Measurements from ENCODE around the gene UBL4A.

DNA sequence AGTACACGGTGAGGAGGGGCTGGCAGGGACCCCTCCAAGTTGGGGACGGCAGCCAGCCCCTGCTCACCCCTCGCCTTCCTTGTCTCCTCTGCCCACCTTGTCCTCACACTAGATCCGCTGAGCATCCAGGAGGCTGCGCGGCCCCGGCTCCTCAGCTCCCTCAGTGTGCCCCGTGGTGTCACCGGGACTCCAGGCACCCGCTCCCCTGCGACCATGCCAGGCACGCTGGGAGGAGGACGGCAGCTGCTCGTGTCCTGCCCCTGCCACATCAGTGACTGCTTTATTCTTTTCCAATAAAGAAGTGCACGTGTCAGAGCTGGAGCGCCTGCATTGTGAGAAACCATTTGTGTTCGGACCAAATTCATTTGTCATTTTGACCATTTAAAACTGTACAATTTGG is 36.1 kb downstream of the UBL4A start:
- TF ChIP-seq, protein P1, sequence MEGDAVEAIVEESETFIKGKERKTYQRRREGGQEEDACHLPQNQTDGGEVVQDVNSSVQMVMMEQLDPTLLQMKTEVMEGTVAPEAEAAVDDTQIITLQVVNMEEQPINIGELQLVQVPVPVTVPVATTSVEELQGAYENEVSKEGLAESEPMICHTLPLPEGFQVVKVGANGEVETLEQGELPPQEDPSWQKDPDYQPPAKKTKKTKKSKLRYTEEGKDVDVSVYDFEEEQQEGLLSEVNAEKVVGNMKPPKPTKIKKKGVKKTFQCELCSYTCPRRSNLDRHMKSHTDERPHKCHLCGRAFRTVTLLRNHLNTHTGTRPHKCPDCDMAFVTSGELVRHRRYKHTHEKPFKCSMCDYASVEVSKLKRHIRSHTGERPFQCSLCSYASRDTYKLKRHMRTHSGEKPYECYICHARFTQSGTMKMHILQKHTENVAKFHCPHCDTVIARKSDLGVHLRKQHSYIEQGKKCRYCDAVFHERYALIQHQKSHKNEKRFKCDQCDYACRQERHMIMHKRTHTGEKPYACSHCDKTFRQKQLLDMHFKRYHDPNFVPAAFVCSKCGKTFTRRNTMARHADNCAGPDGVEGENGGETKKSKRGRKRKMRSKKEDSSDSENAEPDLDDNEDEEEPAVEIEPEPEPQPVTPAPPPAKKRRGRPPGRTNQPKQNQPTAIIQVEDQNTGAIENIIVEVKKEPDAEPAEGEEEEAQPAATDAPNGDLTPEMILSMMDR (IDR thresholded peaks at IDR 0.05; ENCODE audit: borderline replicate concordance, extremely low read depth, low read length, poor library complexity, severe bottlenecking), result no peak
- TF ChIP-seq EZH2 (IDR thresholded peaks at IDR 0.05; ENCODE audit: borderline replicate concordance, low read depth, low read length, severe bottlenecking), result no peak
